NT2/D1 (cell line): ENCODE results near the gene KCNG2.

ENCODE experiments used
- SUZ12 ChIP-seq: IDR thresholded peaks from 2 replicates; pipeline ENCODE4 v1.6.1; 2011; ENCODE audit not compliant: insufficient read length, insufficient read depth; ENCODE audit errors: extremely low read depth
- YY1 ChIP-seq: IDR thresholded peaks from 2 replicates; pipeline ENCODE4 v1.6.1; 2011; ENCODE audit not compliant: insufficient read length, insufficient read depth
- ZNF274 ChIP-seq: IDR thresholded peaks from 2 replicates; pipeline ENCODE4 v1.6.1; 2011; ENCODE audit warnings: mild to moderate bottlenecking, low read depth, low read length

DNA sequence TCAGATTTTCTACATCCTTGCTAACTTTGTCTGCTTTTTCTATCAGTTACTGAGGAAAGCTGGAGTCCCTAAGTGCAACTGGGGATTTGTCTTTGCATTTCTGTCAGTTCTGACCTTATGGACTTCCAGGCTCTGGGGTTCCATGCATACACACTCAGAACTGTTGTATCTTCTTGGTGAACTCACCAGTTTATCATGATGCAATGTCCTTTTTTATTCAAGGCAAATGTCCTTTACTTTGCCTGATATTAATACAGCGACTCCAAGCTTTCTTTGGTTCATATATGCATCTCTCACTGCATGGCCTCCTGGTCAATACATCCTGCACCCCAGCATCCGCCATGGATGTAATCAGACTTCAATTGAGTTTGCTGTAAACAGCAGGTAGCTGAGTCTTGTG is 109.0 kb downstream of the KCNG2 start:
- TF ChIP-seq YY1 (no peak), SUZ12 (no peak), ZNF274 (no peak)
